Bronchial epithelial cell (primary cell): Measurements from ENCODE around the gene IL4R. TPM values are rescaled to one million over a fixed set of nuclear protein-coding genes. Genes with fewer than 3 reads are reported as not detected.

Experiments used
- DNase-seq: peaks from one replicate; pipeline ENCODE4 v3.0.0-alpha.2; 2010; ENCODE audit warnings: low read depth
- FAIRE-seq: peaks from 2 replicates; lab custom pipeline; 2011; peaks lifted over from hg19 to GRCh38; lab: Jason Lieb, UNC
- H3K27me3 ChIP-seq: 2 replicates; pipeline ENCODE4 v1.5.1; 2011; ENCODE audit warnings: low read length; ENCODE audit not compliant: control insufficient read depth, insufficient read depth
- H3K36me3 ChIP-seq: 2 replicates; pipeline ENCODE4 v1.5.1; 2011; ENCODE audit warnings: low read length; ENCODE audit not compliant: control insufficient read depth, insufficient read depth
- H3K4me3 ChIP-seq: 2 replicates; pipeline ENCODE4 v1.5.1; 2011; ENCODE audit warnings: mild to moderate bottlenecking, low read depth, low read length, control low read depth
- total RNA-seq: library from RNA; depleted of rRNA; stranded (reverse); fragments of >200 nt; gene quantifications from 2 replicates; pipeline ENCODE4 v1.2.1, GENCODE V29; 2014
- TF ChIP-seq, protein P1 (sequence below): IDR thresholded peaks from 2 replicates; pipeline ENCODE4 v1.5.1; 2011; ENCODE audit warnings: mild to moderate bottlenecking, moderate library complexity, low read length, control low read depth, inconsistent platforms; ENCODE audit not compliant: insufficient read depth, severe bottlenecking

Gene IL4R
- total RNA-seq, 1 donor from 2014 or later: 25.8 TPM

DNA sequence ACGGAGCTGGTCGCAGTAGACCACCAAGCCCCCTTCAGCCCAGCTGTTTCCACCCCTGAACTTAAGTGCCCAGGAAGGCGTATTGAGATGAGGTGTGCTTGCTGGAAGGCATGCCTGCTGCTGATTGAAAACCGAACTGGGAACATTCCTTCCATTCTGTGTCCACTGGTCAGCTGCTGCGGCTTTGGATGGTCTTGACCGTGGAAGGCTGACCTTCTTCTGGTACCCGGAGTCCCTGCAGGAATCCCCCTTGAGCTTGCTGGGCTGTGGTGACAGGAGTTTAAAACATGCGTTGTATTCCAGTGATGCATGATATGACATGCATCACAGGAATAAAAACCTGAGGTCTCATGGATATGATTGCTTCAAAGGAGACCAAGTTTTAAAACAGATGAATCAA is 31.4 kb downstream of the IL4R start:
- Histone ChIP-seq H3K36me3 (peaks cover 61% of the 10 kb centered on the region), H3K4me3 (no peak overlapping the region), H3K27me3 (no peaks in the 10 kb centered on the region)
- DNase-seq (no peak), FAIRE-seq (no peak)
- TF ChIP-seq, protein P1, sequence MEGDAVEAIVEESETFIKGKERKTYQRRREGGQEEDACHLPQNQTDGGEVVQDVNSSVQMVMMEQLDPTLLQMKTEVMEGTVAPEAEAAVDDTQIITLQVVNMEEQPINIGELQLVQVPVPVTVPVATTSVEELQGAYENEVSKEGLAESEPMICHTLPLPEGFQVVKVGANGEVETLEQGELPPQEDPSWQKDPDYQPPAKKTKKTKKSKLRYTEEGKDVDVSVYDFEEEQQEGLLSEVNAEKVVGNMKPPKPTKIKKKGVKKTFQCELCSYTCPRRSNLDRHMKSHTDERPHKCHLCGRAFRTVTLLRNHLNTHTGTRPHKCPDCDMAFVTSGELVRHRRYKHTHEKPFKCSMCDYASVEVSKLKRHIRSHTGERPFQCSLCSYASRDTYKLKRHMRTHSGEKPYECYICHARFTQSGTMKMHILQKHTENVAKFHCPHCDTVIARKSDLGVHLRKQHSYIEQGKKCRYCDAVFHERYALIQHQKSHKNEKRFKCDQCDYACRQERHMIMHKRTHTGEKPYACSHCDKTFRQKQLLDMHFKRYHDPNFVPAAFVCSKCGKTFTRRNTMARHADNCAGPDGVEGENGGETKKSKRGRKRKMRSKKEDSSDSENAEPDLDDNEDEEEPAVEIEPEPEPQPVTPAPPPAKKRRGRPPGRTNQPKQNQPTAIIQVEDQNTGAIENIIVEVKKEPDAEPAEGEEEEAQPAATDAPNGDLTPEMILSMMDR: no peak

DNA sequence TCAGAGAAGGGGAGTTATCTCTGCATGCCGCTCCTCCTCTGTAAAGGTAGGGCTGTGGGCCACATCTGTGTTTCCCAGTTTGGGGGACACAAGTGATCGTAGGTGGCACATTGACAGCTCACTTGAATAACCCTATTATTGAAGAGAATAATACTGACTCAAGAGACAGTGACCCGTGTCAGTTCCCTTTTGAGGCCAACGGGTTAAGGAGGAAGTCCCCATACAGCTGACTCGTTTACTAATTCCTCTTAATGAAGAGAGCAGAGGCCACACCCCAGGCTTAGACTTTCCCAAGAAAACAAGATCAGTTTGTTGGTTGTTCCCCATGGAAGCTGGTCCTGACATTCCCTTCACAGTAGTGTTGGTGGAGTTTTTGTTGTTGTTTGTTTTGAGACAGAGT is 33.0 kb downstream of the IL4R start:
- Histone ChIP-seq H3K27me3 (no peaks in the 10 kb centered on the region), H3K4me3 (no peak overlapping the region), H3K36me3 (peaks cover 52% of the 10 kb centered on the region)
- FAIRE-seq (no peak), DNase-seq (no peak)
- TF ChIP-seq, protein P1: no peak

DNA sequence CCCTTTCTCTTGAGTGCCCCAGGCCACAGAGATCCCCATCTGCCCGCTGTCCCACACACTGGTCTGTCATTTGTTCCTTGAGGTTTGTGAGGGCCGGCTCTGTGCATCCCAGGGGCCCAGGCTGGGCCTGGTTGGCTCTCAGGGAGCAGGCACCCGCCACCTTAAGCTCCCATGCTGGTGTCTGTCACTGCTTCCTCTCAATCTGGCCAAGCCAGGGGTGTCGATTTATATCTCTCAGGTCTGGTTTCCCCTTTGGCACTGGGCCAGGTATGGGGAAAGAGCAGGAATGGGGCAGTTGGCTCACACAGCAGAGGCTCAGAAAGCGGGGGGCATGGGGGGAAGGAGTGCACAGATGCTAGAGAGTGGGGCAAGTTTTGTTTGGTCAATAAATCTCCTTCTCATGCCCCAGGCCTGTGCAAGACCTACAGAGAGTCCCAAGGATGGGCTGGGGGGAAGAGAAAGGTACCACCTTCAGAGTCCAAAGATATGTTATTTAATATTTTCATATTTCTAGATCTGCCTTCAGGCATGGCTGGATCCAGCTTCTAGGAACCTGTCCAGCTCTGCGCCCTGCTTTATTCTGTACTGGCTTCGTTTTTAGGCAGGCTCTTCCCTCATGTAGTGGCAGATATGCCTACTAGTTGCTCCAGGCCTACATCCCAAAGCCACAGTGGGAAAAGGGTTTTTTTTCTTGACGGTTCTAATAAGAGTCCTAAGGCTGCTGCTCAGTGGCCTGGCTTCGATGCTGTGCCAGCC is 34.3 kb downstream of the IL4R start:
- Histone ChIP-seq H3K27me3 (no peaks in the 10 kb centered on the region), H3K36me3 (peaks cover 49% of the 10 kb centered on the region), H3K4me3 (no peak overlapping the region)
- DNase-seq: no peak
- FAIRE-seq: no peak
- TF ChIP-seq, protein P1: no peak

DNA sequence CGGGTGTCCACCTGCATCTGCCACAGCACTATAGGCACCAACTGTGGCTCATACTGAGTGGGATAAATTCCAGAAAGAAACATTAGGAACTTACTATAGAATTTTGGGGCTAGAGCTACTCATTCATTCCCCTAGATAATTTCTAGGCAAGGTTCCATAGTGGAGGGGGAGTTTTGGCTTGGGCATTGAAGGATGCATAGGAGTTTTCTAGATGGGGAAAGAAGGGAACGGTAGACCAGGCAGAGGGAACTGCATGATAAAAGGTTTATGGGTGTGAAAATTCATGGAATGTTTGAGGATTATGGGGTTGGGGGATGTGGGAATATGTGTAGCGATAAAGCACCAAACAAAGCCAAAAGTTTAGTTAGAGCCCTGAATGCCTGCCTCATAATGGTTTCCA is 35.5 kb downstream of the IL4R start:
- H3K27me3 ChIP-seq: no peaks in the 10 kb centered on the region
- TF ChIP-seq, protein P1: no peak
- no peak overlapping the region for H3K4me3 ChIP-seq
- H3K36me3 ChIP-seq: peaks cover 51% of the 10 kb centered on the region
- DNase-seq (no peak), FAIRE-seq (peak; percentile 13)

DNA sequence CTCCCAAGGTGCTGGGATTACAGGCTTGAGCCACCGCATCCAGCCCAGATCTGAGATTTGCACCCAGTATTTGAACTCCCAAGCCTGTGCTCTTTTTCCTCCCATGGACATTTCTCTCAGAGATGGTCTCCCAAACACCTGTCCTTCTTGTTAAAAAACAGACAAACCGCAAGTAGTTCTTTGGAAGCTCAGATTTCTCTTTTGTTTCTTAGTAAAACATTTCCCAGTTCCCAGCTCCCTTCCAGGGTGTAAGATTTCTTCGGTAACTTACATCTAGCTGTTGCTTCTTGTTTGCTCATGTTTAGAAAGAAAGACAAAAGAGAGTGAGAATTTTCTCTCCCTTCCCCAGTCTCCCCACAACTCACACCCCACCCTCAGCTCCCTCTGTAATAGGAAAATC is 36.2 kb downstream of the IL4R start:
- H3K36me3 ChIP-seq: peaks cover 49% of the 10 kb centered on the region
- TF ChIP-seq, protein P1: no peak
- H3K4me3 ChIP-seq: no peak overlapping the region
- FAIRE-seq: peak; percentile 50
- no peak for DNase-seq
- no peaks in the 10 kb centered on the region for H3K27me3 ChIP-seq

DNA sequence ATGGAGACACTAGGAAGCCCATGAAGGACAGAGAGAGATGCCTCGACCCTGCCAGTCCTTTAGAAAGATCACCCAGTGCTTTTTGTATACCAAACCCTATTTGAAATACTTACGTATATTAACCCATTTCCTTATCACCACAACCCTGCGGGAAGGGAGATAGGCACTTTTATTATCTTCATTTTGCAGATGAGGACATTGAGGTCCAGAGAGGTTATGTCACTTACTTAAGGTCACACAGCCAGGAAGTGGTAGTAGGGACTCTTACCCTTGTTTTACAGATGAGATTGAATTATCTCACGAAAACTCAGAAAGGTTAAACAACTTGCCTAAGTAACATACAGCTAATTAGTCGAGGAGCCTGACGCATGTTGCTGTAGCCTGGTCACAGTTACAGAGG is 38.2 kb downstream of the IL4R start:
- TF ChIP-seq, protein P1: no peak
- no peaks in the 10 kb centered on the region for H3K27me3 ChIP-seq
- DNase-seq (no peak), FAIRE-seq (no peak)
- H3K4me3 ChIP-seq: no peak overlapping the region
- H3K36me3 ChIP-seq: peaks cover 48% of the 10 kb centered on the region
